Keratinocyte (primary cell): ENCODE data around the gene SNU13.

Source experiments
- CTCF ChIP-seq, 3 experiments: IDR thresholded peaks in 1 of 3; conservative IDR thresholded peaks in 1 of 3; optimal IDR thresholded peaks in 1 of 3; 2 replicates in 2 of 3; 3 replicates in 1 of 3; pipeline versions ENCODE3 to v1.5.1; 2011; ENCODE audit warnings: low read length in 3 of 3, mild to moderate bottlenecking in 3 of 3, moderate library complexity in 2 of 3, control low read depth in 1 of 3, inconsistent platforms in 1 of 3; ENCODE audit not compliant: insufficient read depth in 2 of 3; ENCODE audit errors: extremely low read depth in 1 of 3
- EZH2 ChIP-seq: IDR thresholded peaks from one replicate; pipeline ENCODE4 v1.6.1; 2012; ENCODE audit warnings: inconsistent platforms, mild to moderate bottlenecking, low read length, moderate library complexity

GRCh38 chr22:41642331-41643110 lies 46.1 kb downstream of the SNU13 start:
- TF ChIP-seq CTCF (optimal IDR thresholded peaks at IDR 0.05 in 1 of 3, IDR thresholded peaks at IDR 0.05 in 1 of 3, conservative IDR thresholded peaks at IDR 0.05 in 1 of 3; ENCODE audit: extremely low read depth in 1 of 3, insufficient read depth in 2 of 3, low read length in 3 of 3) (no peak), EZH2 (no peak)
